Choroid plexus epithelial cell (primary cell): Measurements from ENCODE around the gene LIMK1.

ENCODE experiments used
- DNase-seq: peaks from one replicate; pipeline ENCODE4 v3.0.0-alpha.2; 2010; ENCODE audit warnings: low read depth
- H3K4me3 ChIP-seq: 2 replicates; pipeline ENCODE4 v1.5.1; 2011; ENCODE audit warnings: low read depth, mild to moderate bottlenecking, control low read depth, low read length, moderate library complexity
- CTCF ChIP-seq: conservative IDR thresholded peaks from 2 replicates; pipeline ENCODE4 v1.5.1; 2011; ENCODE audit warnings: low read depth, mild to moderate bottlenecking, control low read depth, inconsistent platforms, low read length, moderate library complexity

LIMK1 gene

DNA sequence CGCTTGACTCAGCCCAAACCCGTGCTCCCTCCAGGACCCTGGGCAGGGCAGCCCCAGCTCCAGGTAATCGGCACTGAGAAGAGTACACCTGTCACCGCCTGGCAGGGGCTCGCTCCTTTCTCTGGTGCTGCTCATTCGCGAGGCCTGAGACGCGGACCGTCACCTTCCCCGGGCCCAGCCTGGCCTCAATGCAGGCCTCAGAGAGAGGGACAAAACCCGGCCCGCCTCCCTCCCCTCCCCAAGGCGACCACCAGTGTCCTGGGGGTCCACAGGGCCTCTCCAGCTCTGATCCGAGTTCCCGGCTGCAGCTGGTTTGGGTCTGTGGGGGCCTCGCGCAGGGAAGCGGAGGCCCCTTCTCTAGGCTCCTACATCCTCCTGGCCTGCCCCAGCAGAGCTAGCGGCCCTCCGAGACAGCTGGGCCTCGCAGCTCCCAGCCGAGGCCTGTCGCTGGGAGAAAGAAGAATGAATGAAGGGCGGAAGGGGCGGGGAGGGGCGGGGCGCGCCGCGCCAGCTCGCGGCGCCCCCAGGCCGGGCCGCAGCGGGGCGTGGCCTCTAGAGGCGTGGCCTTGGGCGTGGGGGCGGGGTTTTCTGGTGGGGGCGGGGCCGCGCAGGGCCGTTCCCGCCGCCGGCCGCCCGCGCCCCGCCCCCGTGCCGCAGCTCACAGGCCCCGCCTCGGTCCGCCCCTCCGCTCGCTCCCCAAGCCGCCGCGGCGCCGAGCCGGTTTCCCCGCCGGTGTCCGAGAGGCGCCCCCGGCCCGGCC is at the start of gene LIMK1:
Gene LIMK1 (plus strand): TSS at position 688 of the 760 bp plus-strand sequence. CDS start 187 bp downstream, outside the sequence.
- no peak for TF ChIP-seq CTCF
- H3K4me3 ChIP-seq = peak within 1 kb of the TSS; percentile 66
- peak; percentile 84 for DNase-seq

GRCh38 chr7:74037609-74038008 is 46.0 kb upstream of the LIMK1 start:
- no peak for DNase-seq
- no peak overlapping the region for H3K4me3 ChIP-seq
- no peak for TF ChIP-seq CTCF

- no peak overlapping the region for H3K4me3 ChIP-seq
- DNase-seq = no peak
- no peak for TF ChIP-seq CTCF
Measured at GRCh38 chr7:74038194-74038961, 45.2 kb upstream of the LIMK1 start.

GRCh38 chr7:74039337-74039736 is 44.3 kb upstream of the LIMK1 start:
- H3K4me3 ChIP-seq = no peak overlapping the region
- DNase-seq = no peak
- TF ChIP-seq CTCF = no peak

- DNase-seq = no peak
- TF ChIP-seq CTCF = no peak
- no peak overlapping the region for H3K4me3 ChIP-seq
Measured at GRCh38 chr7:74040101-74040790, 43.4 kb upstream of the LIMK1 start.

GRCh38 chr7:74040791-74041520 is 42.6 kb upstream of the LIMK1 start:
- no peak overlapping the region for H3K4me3 ChIP-seq
- no peak for DNase-seq
- TF ChIP-seq CTCF = no peak
